ENCODE data around the gene SCAMP4. TPM values are rescaled to one million over a fixed set of nuclear protein-coding genes. Genes with fewer than 3 reads are reported as not detected.

Gene SCAMP4
- total RNA-seq, 1 experiment from 2014 or later = 69.0 TPM

GRCh38 chr19:1942078-1942933, 37.1 kb downstream of the SCAMP4 start:
- H3K56ac ChIP-seq (ENCODE audit: insufficient read length, low read depth, low read length) = no peak overlapping the region
- no peak overlapping the region for H2BK120ac ChIP-seq (ENCODE audit: low read depth, low read length, poor library complexity, severe bottlenecking)
- peak overlapping the region; percentile 57 for H3K9ac ChIP-seq (ENCODE audit: extremely low read depth, insufficient read length, low read length)
- H3K23me2 ChIP-seq (ENCODE audit: insufficient read length, low read depth, low read length, poor library complexity, severe bottlenecking) = peaks cover 9% of the 10 kb centered on the region
- H3K27ac ChIP-seq (ENCODE audit: insufficient read length, low read depth, low read length) = no peak overlapping the region
- no peak overlapping the region for H2BK15ac ChIP-seq (ENCODE audit: low read depth, low read length)
- peak overlapping the region; percentile 91 to 96 for H3K4me3 Mint-ChIP-seq
- H3K4me1 Mint-ChIP-seq = peaks cover 17 to 26% of the 10 kb centered on the region in 2 experiments
- H3K27ac Mint-ChIP-seq = peak overlapping the region; percentile 85 to 98 (median 94); a peak in 6 of 7 replicates
- H3K4ac ChIP-seq (ENCODE audit: low read depth, low read length) = no peak overlapping the region
- no CpG with 5 or more reads among the region's 40 CpGs for WGBS (ENCODE audit: extremely low coverage, insufficient read length, low lambda C conversion rate)
- H3T11ph ChIP-seq (ENCODE audit: low read length) = no peak overlapping the region
- DNase-seq = peak; percentile 90
- no peak overlapping the region for H2BK20ac ChIP-seq (ENCODE audit: low read depth, low read length, poor library complexity, severe bottlenecking)
- H4K91ac ChIP-seq (ENCODE audit: insufficient read length, low read depth, low read length) = no peak overlapping the region
- H3K27me3 ChIP-seq (ENCODE audit: insufficient read depth, low read length) = no peaks in the 10 kb centered on the region
- H3K27me3 Mint-ChIP-seq (ENCODE audit: low read depth) = no peaks in the 10 kb centered on the region
- peaks cover 9% of the 10 kb centered on the region for H3K79me1 ChIP-seq (ENCODE audit: insufficient read depth, low read depth, low read length, poor library complexity, severe bottlenecking)
- H3K9me3 ChIP-seq (ENCODE audit: control insufficient read depth, low read depth, low read length) = no peaks in the 10 kb centered on the region
- H3K23ac ChIP-seq (ENCODE audit: insufficient read length, low read depth, low read length) = no peak overlapping the region
- peaks cover 0 to 2% (median 0%) of the 10 kb centered on the region in 3 experiments; a peak in 1 of 7 replicates for H3K36me3 Mint-ChIP-seq (ENCODE audit: insufficient read depth in 1 of 3, low read depth in 3 of 3)
- peak overlapping the region; percentile 51; the same call in 1 of the 2 replicates for H3K14ac ChIP-seq (ENCODE audit: insufficient read depth, low read length)
- H3K9me3 Mint-ChIP-seq = no peaks in the 10 kb centered on the region
- peak overlapping the region; percentile 80 for H3K4me2 ChIP-seq (ENCODE audit: insufficient read depth, insufficient read length, low read length)
- no peak for TF ChIP-seq CTCF (conservative IDR thresholded peaks at IDR 0.05)
- H3K79me2 ChIP-seq (ENCODE audit: insufficient read depth, low read length) = peaks cover 33% of the 10 kb centered on the region; the same call in 1 of the 2 replicates
- H4K8ac ChIP-seq (replicated peaks; ENCODE audit: insufficient read length, low read depth, low read length) = no peak overlapping the region
- no peak overlapping the region for H3K18ac ChIP-seq (ENCODE audit: insufficient read length, low read depth, low read length)
- no peaks in the 10 kb centered on the region for H4K20me1 ChIP-seq (ENCODE audit: control insufficient read depth, insufficient read depth, insufficient read length)
- no peak overlapping the region for H2AK5ac ChIP-seq (ENCODE audit: insufficient read length, low read length)
- no peak overlapping the region for H4K5ac ChIP-seq (ENCODE audit: insufficient read length, low read depth, low read length)
- no peaks in the 10 kb centered on the region; the same call in 1 of the 2 replicates for H3K4me1 ChIP-seq (ENCODE audit: insufficient read depth, low read length)
- H2AFZ ChIP-seq (ENCODE audit: low read length) = no peak overlapping the region
- H2BK12ac ChIP-seq (ENCODE audit: insufficient read length, low read depth, low read length) = no peak overlapping the region
- H2BK5ac ChIP-seq (ENCODE audit: insufficient read length, low read length) = no peak overlapping the region

Data from H9 (cell line).